K562 (cell line): ENCODE measurements around the gene COL4A1. TPM values are rescaled to one million over a fixed set of nuclear protein-coding genes. Genes with fewer than 3 reads are reported as not detected.

Source experiments
- ATAC-seq: fragments of 200-7000 bp; cut with Tn5 transposase; 3 replicates; pipeline ENCODE4 v1.9.1; 2020; ENCODE audit warnings: moderate library complexity
- BruUV-seq: library from RNA; stranded (reverse); fragments of 400-500 nt; replicated peaks from 2 replicates; lab custom pipeline; 2021; lab: Mats Ljungman, UMichigan
- CTCF ChIA-PET: fragments of 300-600 bp; formaldehyde crosslinking; extraction: SDS; loops from one replicate; lab custom pipeline; 2021; ENCODE audit warnings: low intra/inter-chr PET ratio; lab: Yijun Ruan, JAX
- POLR2A ChIA-PET: fragments of 300-600, 350-650 bp; sonication (Branson Sonifier 250); formaldehyde crosslinking; extraction: SDS; loops from one replicate; lab custom pipeline; 2021; ENCODE audit warnings: antibody characterized with exemption, inconsistent platforms; lab: Yijun Ruan, JAX
- DNase-seq, 4 experiments: peaks; one replicate each; pipeline versions ENCODE4 v3.0.0 to v3.0.0-alpha.2; 2011 to 2018; ENCODE audit warnings: low spot score in 3 of 4, mixed read lengths in 3 of 4; ENCODE audit errors: extremely low read depth in 1 of 4
- FAIRE-seq: peaks from 2 replicates; lab custom pipeline; 2011; peaks lifted over from hg19 to GRCh38; lab: Jason Lieb, UNC
- H2AFZ ChIP-seq: 2 replicates; pipeline ENCODE4 v1.6.0; 2011; ENCODE audit warnings: low read depth, low read length, control low read depth, inconsistent platforms
- H3K27ac ChIP-seq: fragments of 200-600 bp; 3 replicates; pipeline ENCODE4 v1.8.0; 2011; ENCODE audit warnings: low read depth, mild to moderate bottlenecking, control low read depth, inconsistent platforms, low read length, moderate library complexity, mixed read lengths; ENCODE audit errors: extremely low read depth
- H3K27me3 ChIP-seq, 2 experiments: fragments of 300-600 bp in 1 of 2; 2 replicates in 1 of 2; 3 replicates in 1 of 2; pipeline versions ENCODE4 v1.6.0 to v1.8.0; 2011; ENCODE audit warnings: inconsistent platforms in 2 of 2, low read length in 2 of 2, mild to moderate bottlenecking in 1 of 2, mixed read lengths in 1 of 2, moderate library complexity in 1 of 2; ENCODE audit not compliant: control insufficient read depth in 2 of 2, insufficient read depth in 2 of 2
- H3K36me3 ChIP-seq: fragments of 300-600 bp; 3 replicates; pipeline ENCODE4 v1.8.0; 2011; ENCODE audit warnings: mild to moderate bottlenecking, low read length, inconsistent platforms; ENCODE audit not compliant: control insufficient read depth, insufficient read depth
- H3K4me1 ChIP-seq, 2 experiments: fragments of 200-600 bp in 1 of 2; replicated peaks in 1 of 2; 2 replicates in 1 of 2; 3 replicates in 1 of 2; pipeline versions ENCODE4 v1.5.1 to v1.8.0; 2011; ENCODE audit warnings: inconsistent platforms in 2 of 2, low read length in 2 of 2, mild to moderate bottlenecking in 1 of 2, mixed read lengths in 1 of 2, moderate library complexity in 1 of 2; ENCODE audit not compliant: control insufficient read depth in 2 of 2, insufficient read depth in 2 of 2
- H3K4me2 ChIP-seq: 2 replicates; pipeline ENCODE4 v1.6.1; 2011; ENCODE audit warnings: low read length, control low read depth, inconsistent platforms, mixed read lengths; ENCODE audit not compliant: insufficient read depth
- H3K4me3 ChIP-seq: fragments of 200-600 bp; sonication (generic), shearing (Covaris generic); 2 replicates; pipeline ENCODE4 v1.5.1; 2016; ENCODE audit warnings: control low read depth, inconsistent platforms
- H3K79me2 ChIP-seq: fragments of 200-600 bp; 3 replicates; pipeline ENCODE4 v1.8.0; 2011; ENCODE audit warnings: low read length, inconsistent platforms; ENCODE audit not compliant: control insufficient read depth, insufficient read depth
- H3K9ac ChIP-seq, 2 experiments: 2 replicates each; pipeline versions ENCODE4 v1.6.0 to v1.6.1; 2011; ENCODE audit warnings: low read depth in 2 of 2, low read length in 2 of 2, control low read depth in 1 of 2, inconsistent platforms in 1 of 2, mild to moderate bottlenecking in 1 of 2, mixed read lengths in 1 of 2; ENCODE audit not compliant: insufficient read depth in 1 of 2
- H3K9me1 ChIP-seq: one replicate; pipeline ENCODE4 v1.6.0; 2011; ENCODE audit warnings: inconsistent platforms, mild to moderate bottlenecking, low read length, moderate library complexity; ENCODE audit not compliant: control insufficient read depth, insufficient read depth
- H3K9me3 ChIP-seq: replicated peaks from 2 replicates; pipeline ENCODE4 v1.5.1; 2011; ENCODE audit warnings: low read depth, low read length, inconsistent platforms; ENCODE audit not compliant: control insufficient read depth, insufficient read depth
- H4K20me1 ChIP-seq: replicated peaks from 2 replicates; pipeline ENCODE4 v1.6.1; 2011; ENCODE audit warnings: low read length, inconsistent platforms, mixed read lengths; ENCODE audit not compliant: control insufficient read depth, insufficient read depth
- BACH1 ChIP-seq: fragments of 200-800 bp; sonication (Bioruptor generic); IDR thresholded peaks from 2 replicates; pipeline ENCODE4 v1.6.1; 2016; ENCODE audit warnings: missing genetic modification characterization, missing compliant biosample characterization
- BCL6 ChIP-seq: fragments of 250-450 bp; sonication (Bioruptor Pico); IDR thresholded peaks from 2 replicates; pipeline ENCODE4 v1.4.0; 2020
- KHSRP ChIP-seq: fragments of 450-650 bp; IDR thresholded peaks from 2 replicates; pipeline ENCODE4 v1.6.1; 2017
- REST ChIP-seq, 2 experiments: fragments of 450-650 bp; formaldehyde crosslinking in 1 of 2; IDR thresholded peaks; 2 replicates each; pipeline versions ENCODE4 v1.4.0 to v1.6.1; 2014 to 2020; ENCODE audit warnings: mild to moderate bottlenecking in 2 of 2, borderline replicate concordance in 1 of 2, low read depth in 1 of 2
- ZC3H4 ChIP-seq: sonication (generic); formaldehyde crosslinking; IDR thresholded peaks from 2 replicates; pipeline ENCODE4 v1.9.0; 2021; ENCODE audit warnings: missing genetic modification reagents, borderline replicate concordance
- ZNF133 ChIP-seq: fragments of 250-450 bp; sonication (Bioruptor Pico); IDR thresholded peaks from 2 replicates; pipeline ENCODE4 v1.4.0; 2020; ENCODE audit warnings: mild to moderate bottlenecking
- ZNF639 ChIP-seq, 2 experiments: fragments of 200-800 bp in 1 of 2; sonication (Bioruptor generic) in 1 of 2; sonication (generic) in 1 of 2; formaldehyde crosslinking in 1 of 2; IDR thresholded peaks in 1 of 2; conservative IDR thresholded peaks in 1 of 2; 2 replicates each; pipeline versions ENCODE4 v1.5.0 to v1.6.1; 2016 to 2020; ENCODE audit warnings: missing compliant biosample characterization in 1 of 2, missing genetic modification characterization in 1 of 2, missing genetic modification reagents in 1 of 2
- WGBS: fragments of 100-300 bp; shearing (Covaris generic); methylation state at CpG from one replicate; pipeline ENCODE4 v1.1.6; 2016; ENCODE audit warnings: low coverage, mixed read lengths; ENCODE audit not compliant: insufficient coverage; ENCODE audit errors: missing lambda C conversion rate; 5-methylcytosine and 5-hydroxymethylcytosine counted together
- in situ Hi-C: fragments of 300-500 bp; cut with MboI; formaldehyde crosslinking; loops from 4 replicates; pipeline ENCODE4 v1.15.0; 2018; ENCODE audit warnings: inconsistent platforms, mixed read lengths
- intact Hi-C: fragments of 100-400 bp; cut with micrococcal nuclease; formaldehyde crosslinking; loops from 2 replicates; pipeline ENCODE4 v1.14.2; 2022
- polyA plus RNA-seq, 8 experiments: library from polyadenylated mRNA; depleted of rRNA in 4 of 8; stranded (reverse) in 5 of 8; unstranded in 3 of 8; fragments of >200 nt; fragmentation: Nextera tagmentation in 2 of 8; fragmentation: Illumina TruSeq in 1 of 8; extraction: Ambion mirVana in 2 of 8; extraction: Trizol in 1 of 8; gene quantifications; 2 replicates each; pipeline versions ENCODE4 v1.2.1 to v1.2.3, GENCODE V29; 2011 to 2014; ENCODE audit warnings: inconsistent platforms in 1 of 8, missing spikeins in 1 of 8
- total RNA-seq, 7 experiments: library from RNA; depleted of rRNA in 6 of 7; stranded (reverse); fragments of >200 nt in 6 of 7; fragmentation: Illumina TruSeq in 2 of 7; extraction: Trizol in 2 of 7; gene quantifications; 2 replicates each; pipeline versions ENCODE4 v1.2.1 to v1.2.3, GENCODE V29; 2011 to 2021; ENCODE audit warnings: low replicate concordance in 1 of 7

COL4A1 gene
- total and polyA plus RNA-seq, 9 of the 15 experiments (the other 6 are each of a cell fraction or from before 2014, with no cell fraction given) = 0.35 TPM; not detected in 8

- no peaks in the 10 kb centered on the region for H3K9me1 ChIP-seq
- no peak overlapping the region for H2AFZ ChIP-seq
- no peak for DNase-seq
- ChIA-PET CTCF (no interaction called here), POLR2A (no interaction called here)
- intact Hi-C loops = no loop called here
- no peak overlapping the region for H3K4me3 ChIP-seq
- ATAC-seq = no peak
- no TSS peak for BruUV-seq
- no peaks in the 10 kb centered on the region for H4K20me1 ChIP-seq
- H3K4me1 ChIP-seq = no peaks in the 10 kb centered on the region
- no peaks in the 10 kb centered on the region for H3K9me3 ChIP-seq
- in situ Hi-C loops = no loop called here
- FAIRE-seq = no peak
- H3K79me2 ChIP-seq = no peaks in the 10 kb centered on the region
- no peak overlapping the region for H3K9ac ChIP-seq
- no peaks in the 10 kb centered on the region for H3K36me3 ChIP-seq
- H3K4me2 ChIP-seq = no peak overlapping the region
- H3K27ac ChIP-seq = no peak overlapping the region
- WGBS = 0% methylated on average over 8 of the region's 10 CpGs
- H3K27me3 ChIP-seq = peaks cover 2 to 54% of the 10 kb centered on the region in 2 experiments; a peak in 4 of 5 replicates
- TF ChIP-seq REST (IDR thresholded peaks at IDR 0.05; ENCODE audit: borderline replicate concordance) = peak; percentile 72
- TF ChIP-seq REST (CRISPR knock-in tag; IDR thresholded peaks at IDR 0.05; ENCODE audit: low read depth) = no peak
- no peak for TF ChIP-seq ZNF133 (CRISPR knock-in tag)
- TF ChIP-seq BCL6 (CRISPR knock-in tag) = no peak
- TF ChIP-seq ZC3H4 (CRISPR knock-in tag) = no peak
- no peak for TF ChIP-seq KHSRP
- TF ChIP-seq BACH1 = no peak
- no peak for TF ChIP-seq ZNF639 (CRISPR knock-in tag; conservative IDR thresholded peaks at IDR 0.05 in 1 of 2, IDR thresholded peaks at IDR 0.05 in 1 of 2)
Measured at GRCh38 chr13:110266983-110267382, 40.0 kb downstream of the COL4A1 start.
